ENCODE results near the gene AKAP13.

The AKAP13 gene

GRCh38 chr15:85770096-85771041 is 390.0 kb downstream of the AKAP13 start:
- DNase-seq (ENCODE audit: low read depth), result no peak

GRCh38 chr15:85771271-85771670 is 390.9 kb downstream of the AKAP13 start:
- no peak for DNase-seq (ENCODE audit: low read depth)

GRCh38 chr15:85771781-85772445 is 391.5 kb downstream of the AKAP13 start:
- DNase-seq (ENCODE audit: low read depth), result no peak

DNA sequence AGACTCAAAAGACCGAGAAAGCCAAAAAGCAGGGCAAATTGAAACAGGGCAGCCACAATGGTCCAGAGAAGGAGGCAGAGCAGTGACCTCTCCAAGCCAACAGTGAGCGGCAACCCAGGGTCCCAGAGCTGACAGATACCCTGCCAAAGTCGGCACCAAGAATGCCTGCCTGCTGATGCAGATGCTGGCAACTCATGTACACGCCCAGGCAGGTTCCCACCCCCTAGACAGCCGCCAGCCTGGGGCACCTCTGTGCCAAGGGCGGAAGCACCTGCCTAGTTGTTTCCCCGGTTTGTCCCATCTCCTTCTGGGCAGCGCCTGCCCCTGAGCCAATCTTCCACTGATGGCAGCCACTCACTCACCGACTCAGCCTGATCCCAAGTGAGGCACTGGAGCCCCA is 392.3 kb downstream of the AKAP13 start:
- no peak for DNase-seq (ENCODE audit: low read depth)

DNA sequence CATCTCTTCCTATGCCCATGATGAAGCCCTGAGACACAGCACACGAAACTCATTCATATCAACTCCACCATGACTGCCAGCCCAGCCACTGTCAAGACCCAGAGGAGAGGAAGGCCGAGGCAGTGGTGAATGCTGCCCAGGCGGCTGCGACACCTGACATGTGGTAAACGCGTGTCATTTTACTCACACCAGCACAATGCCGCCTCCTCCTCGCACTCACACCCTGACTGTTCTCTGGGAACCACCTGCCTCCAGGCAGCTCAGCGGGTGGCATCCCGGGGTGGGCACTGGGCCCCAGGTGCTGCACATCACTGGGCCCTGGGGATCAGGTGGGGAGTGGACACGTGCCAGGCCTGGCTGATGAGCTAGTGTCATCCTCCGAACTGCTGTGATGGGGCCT is 392.8 kb downstream of the AKAP13 start:
- no peak for DNase-seq (ENCODE audit: low read depth)

GRCh38 chr15:85773970-85774369 is 393.6 kb downstream of the AKAP13 start:
- DNase-seq (ENCODE audit: low read depth), result no peak

DNA sequence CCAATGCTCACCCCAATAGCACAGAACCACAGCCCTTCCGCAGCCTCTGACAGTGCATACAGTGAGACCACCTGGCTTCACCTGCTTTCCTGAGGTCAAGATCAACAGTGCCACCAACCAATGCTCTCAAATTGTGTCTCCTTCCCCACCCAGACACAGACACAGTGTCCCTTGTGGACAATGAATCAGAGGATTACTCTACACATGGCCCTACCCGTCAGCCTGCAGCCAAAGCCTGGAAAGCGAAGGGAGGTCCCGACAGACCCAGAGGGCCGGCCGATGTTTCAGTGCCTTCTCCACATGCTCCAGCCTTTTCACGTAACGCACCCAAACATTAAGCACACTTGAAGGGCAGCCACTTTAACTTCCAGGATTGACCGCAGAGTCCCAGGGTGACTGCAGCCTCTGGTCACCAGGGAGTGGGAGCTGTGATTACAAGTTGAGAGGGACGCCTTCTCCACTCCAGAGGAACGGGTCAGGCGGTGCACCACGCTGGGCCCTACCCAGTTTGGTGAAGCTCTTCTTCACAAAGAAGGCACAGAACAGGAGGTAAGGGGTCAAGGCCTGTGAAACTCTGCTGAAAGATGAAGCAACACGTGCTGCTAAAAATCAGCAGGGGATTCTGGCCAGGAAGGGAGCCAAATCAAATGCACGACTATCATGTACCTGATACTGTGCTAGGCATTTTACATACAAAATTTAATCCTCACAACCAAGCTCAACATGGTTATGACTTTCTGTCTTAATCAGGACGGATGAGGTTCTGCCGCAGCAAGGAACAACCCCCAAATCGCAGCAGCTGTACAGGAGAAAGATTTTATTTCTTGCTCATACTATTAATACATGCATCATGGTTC is 397.1 kb downstream of the AKAP13 start:
- no peak for DNase-seq (ENCODE audit: low read depth)

- DNase-seq (ENCODE audit: low read depth), result no peak
Measured at GRCh38 chr15:85778107-85778776, 397.8 kb downstream of the AKAP13 start.

DNA sequence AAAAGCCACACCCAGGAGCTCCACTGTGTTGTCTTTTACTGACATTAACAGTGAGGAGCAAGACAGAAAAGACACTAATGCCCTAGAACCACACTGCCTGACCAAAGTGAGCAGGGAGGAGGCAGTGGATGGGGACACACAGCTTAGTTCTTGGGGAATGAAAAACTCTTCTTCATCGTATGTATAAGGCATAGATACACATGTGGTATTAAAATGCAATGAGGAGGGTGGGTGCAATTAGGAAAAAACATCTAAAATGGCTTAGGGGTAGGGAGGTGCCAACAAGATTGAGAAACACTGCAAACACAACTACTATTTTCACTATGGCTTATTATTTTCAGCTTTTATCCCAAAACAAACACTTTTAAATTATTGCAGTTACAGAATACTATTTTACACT is 398.8 kb downstream of the AKAP13 start:
- DNase-seq (ENCODE audit: low read depth), result no peak

- no peak for DNase-seq (ENCODE audit: low read depth)
Measured at GRCh38 chr15:85780225-85780985, 400.0 kb downstream of the AKAP13 start.

DNA sequence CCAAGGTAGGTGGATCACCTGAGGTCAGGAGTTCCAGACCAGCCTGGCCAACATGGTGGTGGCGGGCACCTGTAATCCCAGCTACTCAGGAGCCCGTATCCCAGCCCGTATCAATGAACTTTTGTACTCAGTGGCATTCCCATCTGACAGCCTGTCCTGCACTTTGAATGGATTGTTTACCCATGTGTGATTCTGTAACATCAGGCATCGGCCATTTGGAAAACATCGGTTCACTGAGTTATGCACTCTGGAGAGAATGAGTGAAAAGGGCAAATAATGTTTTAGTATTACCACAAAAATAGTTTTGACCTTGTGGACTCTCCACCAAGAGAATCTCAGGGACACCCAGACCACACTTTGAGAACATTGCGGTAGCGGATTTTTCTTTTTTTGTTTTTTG is 400.7 kb downstream of the AKAP13 start:
- DNase-seq (ENCODE audit: low read depth), result no peak

DNA sequence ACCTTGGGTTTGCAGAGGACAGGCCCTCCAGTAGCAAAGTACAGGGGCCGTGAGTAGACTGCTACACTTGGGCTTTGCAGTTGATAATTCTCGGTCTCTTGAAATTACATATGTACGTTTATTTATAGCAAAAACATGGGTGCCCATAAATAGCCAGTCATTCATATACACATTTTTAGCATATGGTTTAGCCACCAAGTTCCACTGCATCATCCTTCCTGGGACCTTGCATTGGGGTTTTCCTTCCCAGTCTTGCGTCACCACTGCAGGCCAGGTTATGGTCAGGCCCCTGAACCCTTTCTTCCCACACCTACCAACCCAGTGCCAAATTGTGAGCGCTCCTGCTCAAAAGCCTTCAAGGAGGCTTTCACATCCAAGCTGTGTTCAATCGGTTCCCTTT is 401.7 kb downstream of the AKAP13 start:
- DNase-seq (ENCODE audit: low read depth), result no peak

DNA sequence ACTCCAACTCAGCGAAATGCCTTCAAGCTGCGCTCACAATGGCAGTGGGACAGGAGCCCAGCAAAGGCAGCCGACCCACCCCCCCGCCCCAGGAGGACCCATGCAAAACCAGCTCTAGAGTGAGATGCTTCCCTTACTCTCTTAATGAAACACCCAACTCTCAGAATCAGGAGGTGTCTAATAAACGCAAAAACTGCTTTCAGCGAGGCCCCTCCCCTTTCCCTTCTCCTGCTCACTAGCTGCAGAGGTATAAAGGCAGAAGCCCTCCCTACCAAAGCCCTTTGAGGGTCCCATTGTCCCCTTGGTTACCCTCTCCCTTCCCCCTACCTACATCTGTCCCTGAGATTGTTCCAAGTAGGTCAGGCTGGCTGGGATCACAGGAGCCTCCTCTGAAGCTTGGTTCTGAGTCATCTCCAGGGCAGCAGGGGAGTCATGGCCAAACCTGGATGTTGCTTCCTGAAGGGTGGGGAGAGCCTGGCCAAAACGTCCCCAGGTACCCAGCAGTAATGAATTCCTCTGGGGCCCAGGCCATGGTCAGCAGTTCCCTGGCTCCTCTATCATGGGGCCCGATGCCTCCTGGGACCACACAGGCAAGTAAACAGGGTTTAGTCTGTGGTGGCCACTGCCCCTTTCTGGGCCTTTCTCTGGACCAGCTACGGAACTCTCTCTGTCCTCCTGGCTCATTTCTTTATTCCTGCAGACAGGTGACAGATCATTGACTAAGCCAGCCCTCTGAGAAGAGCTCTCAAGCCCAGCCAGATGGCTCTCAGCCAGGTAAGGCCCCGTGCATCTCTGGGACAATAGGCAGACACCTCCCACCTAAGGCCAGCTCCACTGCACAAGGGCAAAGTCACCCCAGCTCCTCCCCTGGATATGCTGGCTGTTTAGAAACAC is 405.7 kb downstream of the AKAP13 start:
- DNase-seq (ENCODE audit: low read depth), result no peak

- no peak for DNase-seq (ENCODE audit: low read depth)
Measured at GRCh38 chr15:85786781-85787114, 406.3 kb downstream of the AKAP13 start.

GRCh38 chr15:85788771-85789495 is 408.5 kb downstream of the AKAP13 start:
- DNase-seq (ENCODE audit: low read depth), result no peak

- no peak for DNase-seq (ENCODE audit: low read depth)
Measured at GRCh38 chr15:85789496-85789875, 409.1 kb downstream of the AKAP13 start.

DNA sequence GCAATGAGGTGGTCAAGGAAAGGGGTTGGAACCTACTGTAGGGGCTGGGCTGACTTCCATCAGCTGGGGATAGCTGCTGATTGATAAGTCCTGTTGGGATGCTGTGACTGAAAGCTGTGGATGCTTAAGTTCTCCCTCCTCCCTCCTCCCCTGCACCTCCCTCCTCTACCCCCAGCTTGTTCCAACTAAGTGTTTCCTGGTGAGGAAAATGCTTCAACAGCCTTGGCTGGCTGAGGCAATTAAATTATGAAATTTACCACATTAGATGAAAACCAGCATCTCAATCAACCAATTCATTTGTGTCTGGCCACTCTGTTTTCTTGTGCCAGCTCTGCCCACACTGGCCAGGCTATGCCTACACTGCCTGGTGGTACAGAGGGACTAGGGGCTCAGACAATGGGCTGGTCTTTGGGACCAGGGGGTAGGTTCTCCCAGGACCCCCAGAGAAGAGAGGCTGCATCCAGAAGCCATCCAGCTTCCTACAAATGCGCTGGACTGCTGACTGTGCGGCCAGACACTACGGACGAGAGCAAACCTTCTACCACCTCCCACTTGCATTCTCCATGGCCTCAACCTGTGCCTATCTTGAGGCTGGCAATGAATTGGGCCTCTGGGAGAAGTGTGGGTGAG is 411.8 kb downstream of the AKAP13 start:
- no peak for DNase-seq (ENCODE audit: low read depth)

- DNase-seq (ENCODE audit: low read depth), result no peak
Measured at GRCh38 chr15:85792912-85793590, 412.6 kb downstream of the AKAP13 start.
